Hepatocyte (in vitro differentiated cells): Measurements from ENCODE around the gene CDK6. TPM values are rescaled to one million over a fixed set of nuclear protein-coding genes. Genes with fewer than 3 reads are reported as not detected.
A peak's percentile ranks its signal among the peaks of the same experiment; 100 is the strongest.

Experiments
- DNase-seq: peaks from one replicate; pipeline ENCODE4 v3.0.0-alpha.2; 2016; ENCODE audit warnings: low spot score
- H2AFZ ChIP-seq: fragments of 200-600 bp; sonication (generic); 2 replicates; pipeline ENCODE4 v1.6.0; 2016; ENCODE audit warnings: antibody characterized with exemption, mild to moderate bottlenecking
- H3K27ac ChIP-seq: fragments of 200-600 bp; sonication (generic); 2 replicates; pipeline ENCODE4 v1.5.1; 2016; ENCODE audit warnings: mild to moderate bottlenecking
- H3K27me3 ChIP-seq: fragments of 200-600 bp; sonication (generic); 2 replicates; pipeline ENCODE4 v1.6.1; 2016
- H3K36me3 ChIP-seq: fragments of 200-600 bp; sonication (generic); replicated peaks from 2 replicates; pipeline ENCODE4 v1.5.1; 2016; ENCODE audit warnings: low read depth; ENCODE audit not compliant: insufficient read depth
- H3K4me1 ChIP-seq: fragments of 200-600 bp; sonication (generic); 2 replicates; pipeline ENCODE4 v1.5.1; 2016; ENCODE audit warnings: mild to moderate bottlenecking, moderate library complexity; ENCODE audit not compliant: insufficient read depth
- H3K4me2 ChIP-seq: fragments of 200-600 bp; sonication (generic); 2 replicates; pipeline ENCODE4 v1.6.0; 2016
- H3K4me3 ChIP-seq: fragments of 200-600 bp; sonication (generic); 2 replicates; pipeline ENCODE4 v1.5.1; 2016; ENCODE audit warnings: mild to moderate bottlenecking
- H3K79me2 ChIP-seq: fragments of 200-600 bp; sonication (generic); 2 replicates; pipeline ENCODE4 v1.6.0; 2017; ENCODE audit warnings: mild to moderate bottlenecking
- H3K9me2 ChIP-seq: fragments of 200-600 bp; sonication (generic); replicated peaks from 2 replicates; pipeline ENCODE4 v1.6.0; 2017; ENCODE audit warnings: mild to moderate bottlenecking; ENCODE audit not compliant: insufficient read depth
- H3K9me3 ChIP-seq: fragments of 200-600 bp; sonication (generic); 2 replicates; pipeline ENCODE4 v1.5.1; 2016; ENCODE audit warnings: low read depth, mild to moderate bottlenecking
- H4K20me1 ChIP-seq: fragments of 200-600 bp; sonication (generic); 2 replicates; pipeline ENCODE4 v1.6.0; 2016; ENCODE audit warnings: mild to moderate bottlenecking; ENCODE audit not compliant: insufficient read depth, poor library complexity, severe bottlenecking
- CTCF ChIP-seq: fragments of 200-600 bp; sonication (generic); IDR thresholded peaks from 2 replicates; pipeline ENCODE4 v1.5.1; 2016; ENCODE audit warnings: antibody characterized with exemption, mild to moderate bottlenecking; ENCODE audit not compliant: poor library complexity
- EZH2 ChIP-seq: fragments of 200-600 bp; sonication (generic); IDR thresholded peaks from 2 replicates; pipeline ENCODE4 v1.6.1; 2016; ENCODE audit warnings: antibody characterized with exemption, mild to moderate bottlenecking, borderline replicate concordance
- EZH2phosphoT487 ChIP-seq: fragments of 200-600 bp; sonication (generic); IDR thresholded peaks from one replicate; pipeline ENCODE4 v1.6.1; 2018; ENCODE audit warnings: antibody characterized with exemption, mild to moderate bottlenecking, low read depth, moderate library complexity; ENCODE audit not compliant: unreplicated experiment, severe bottlenecking
- WGBS: methylation state at CpG from one replicate; pipeline ENCODE4 v1.1.6; 2016; ENCODE audit warnings: low lambda C conversion rate; ENCODE audit errors: missing lambda C conversion rate; 5-methylcytosine and 5-hydroxymethylcytosine counted together
- polyA plus RNA-seq: library from polyadenylated mRNA; unstranded; fragments of >200 nt; fragmentation: Nextera tagmentation; extraction: Ambion mirVana; gene quantifications from 2 replicates; pipeline ENCODE4 v1.2.1, GENCODE V29; 2016
- total RNA-seq: library from RNA; depleted of rRNA; stranded (reverse); fragments of >200 nt; gene quantifications from 2 replicates; pipeline ENCODE4 v1.2.3, GENCODE V29; 2014

CDK6 gene
- total and polyA plus RNA-seq, 2 experiments from 2014 or later, result 18.7 to 64.5 TPM

DNA sequence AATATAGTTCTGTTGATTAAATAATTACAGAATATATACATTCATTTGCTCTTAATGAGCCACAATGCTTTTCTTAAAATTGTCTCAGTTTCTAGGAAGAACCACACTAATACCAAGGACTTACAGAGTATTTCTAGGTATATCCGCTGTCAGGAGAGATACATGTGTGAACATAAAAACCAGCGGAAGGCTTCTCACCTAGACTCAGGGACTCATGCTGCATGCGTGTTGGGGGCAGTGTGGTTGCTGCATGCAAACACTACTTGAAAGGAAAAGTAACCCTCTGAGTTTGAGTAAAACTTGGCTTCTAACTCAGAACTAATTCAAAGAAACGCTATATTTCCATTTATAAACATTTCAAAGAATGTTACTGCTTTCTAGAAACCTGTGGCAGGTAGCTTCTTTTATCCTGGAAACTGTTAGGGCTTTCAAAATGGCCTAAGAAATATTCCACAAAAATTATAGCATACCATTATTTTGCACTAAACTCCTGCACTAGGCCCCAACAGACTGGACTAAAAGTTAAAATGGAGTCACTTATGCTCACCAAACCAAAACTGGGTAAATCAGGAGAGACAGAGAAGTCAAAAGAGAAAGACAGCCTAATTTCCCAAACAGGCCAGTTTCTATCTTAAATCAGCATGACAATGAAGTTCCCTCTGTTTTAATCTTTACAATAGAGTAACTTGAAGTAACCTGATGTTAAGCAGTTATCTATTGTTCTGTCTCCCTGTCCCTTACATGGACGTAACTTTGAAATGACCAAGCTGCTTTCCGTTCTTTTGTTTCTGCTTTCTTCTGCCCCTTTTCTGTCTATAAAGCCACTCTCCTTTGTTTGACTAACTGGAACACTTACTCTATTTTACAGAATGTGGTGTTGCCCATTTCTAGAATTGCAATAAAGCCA is 151.0 kb downstream of the CDK6 start:
- no peaks in the 10 kb centered on the region for H3K27me3 ChIP-seq
- H3K27ac ChIP-seq, result no peak overlapping the region
- no peaks in the 10 kb centered on the region for H4K20me1 ChIP-seq
- no peak overlapping the region for H3K4me2 ChIP-seq
- no peaks in the 10 kb centered on the region for H3K9me2 ChIP-seq
- no peak for DNase-seq
- no peaks in the 10 kb centered on the region for H3K36me3 ChIP-seq
- no peak for TF ChIP-seq EZH2
- no peak for TF ChIP-seq EZH2phosphoT487
- TF ChIP-seq CTCF, result no peak
- peaks cover 40% of the 10 kb centered on the region for H3K79me2 ChIP-seq
- H3K4me1 ChIP-seq, result peaks cover 29% of the 10 kb centered on the region
- 90% methylated on average over 6 of the region's 6 CpGs for WGBS
- no peak overlapping the region for H2AFZ ChIP-seq
- no peak overlapping the region for H3K4me3 ChIP-seq
- H3K9me3 ChIP-seq, result no peaks in the 10 kb centered on the region

DNA sequence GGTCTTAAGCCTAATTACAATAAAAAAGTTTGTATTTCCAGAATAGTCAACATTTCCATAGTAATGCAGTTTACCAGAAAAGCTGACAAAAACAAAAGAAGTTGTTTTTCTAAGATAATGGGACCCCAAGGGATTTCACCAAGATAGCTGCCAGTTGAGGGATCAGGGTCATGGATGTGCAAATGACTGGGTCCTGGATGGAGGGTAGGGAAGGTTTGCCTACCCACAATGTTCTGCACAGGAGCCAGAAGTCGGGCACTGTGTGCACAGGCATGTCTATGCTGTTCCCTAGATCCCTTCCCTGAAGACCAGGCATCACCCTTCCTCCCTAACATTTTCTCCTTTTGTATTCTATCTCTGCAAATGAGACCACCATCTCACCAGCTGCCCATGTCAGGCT is 152.1 kb downstream of the CDK6 start:
- peaks cover 39% of the 10 kb centered on the region for H3K79me2 ChIP-seq
- 68% methylated on average over 1 of the region's 1 CpG for WGBS
- no peaks in the 10 kb centered on the region for H3K36me3 ChIP-seq
- H3K9me2 ChIP-seq, result no peaks in the 10 kb centered on the region
- H3K4me1 ChIP-seq, result peaks cover 29% of the 10 kb centered on the region
- H3K27ac ChIP-seq, result peak overlapping the region; percentile 68
- peak overlapping the region; percentile 12 for H3K4me2 ChIP-seq
- TF ChIP-seq EZH2 (no peak), CTCF (no peak), EZH2phosphoT487 (no peak)
- H3K4me3 ChIP-seq, result no peak overlapping the region
- H4K20me1 ChIP-seq, result no peaks in the 10 kb centered on the region
- no peaks in the 10 kb centered on the region for H3K27me3 ChIP-seq
- DNase-seq, result no peak
- no peak overlapping the region for H2AFZ ChIP-seq
- H3K9me3 ChIP-seq, result no peaks in the 10 kb centered on the region

- 36% methylated on average over 3 of the region's 3 CpGs for WGBS
- Histone ChIP-seq H4K20me1 (no peaks in the 10 kb centered on the region), H3K4me3 (no peak overlapping the region), H3K4me2 (peak overlapping the region; percentile 12), H3K9me2 (no peaks in the 10 kb centered on the region), H3K27me3 (no peaks in the 10 kb centered on the region), H3K36me3 (no peaks in the 10 kb centered on the region), H3K4me1 (peaks cover 29% of the 10 kb centered on the region), H2AFZ (no peak overlapping the region), H3K79me2 (peaks cover 38% of the 10 kb centered on the region), H3K27ac (peak overlapping the region; percentile 68), H3K9me3 (no peaks in the 10 kb centered on the region)
- no peak for DNase-seq
- no peak for TF ChIP-seq CTCF
- no peak for TF ChIP-seq EZH2
- TF ChIP-seq EZH2phosphoT487, result no peak
Measured at GRCh38 chr7:92682903-92683539, 153.4 kb downstream of the CDK6 start.
